NB4 (cell line): Measurements from ENCODE around the gene MBD4.
A peak's percentile ranks its signal among the peaks of the same experiment; 100 is the strongest.
"Not testable (repeated sequence)": the region's sequence is repeated elsewhere in the genome, so short reads cannot be mapped to it uniquely, and the experiment has no call there.

Experiments used
- DNase-seq: peaks from one replicate; pipeline ENCODE4 v3.0.0; 2010; ENCODE audit warnings: low read depth
- H3K4me3 ChIP-seq: one replicate; pipeline ENCODE4 v1.5.1; 2011; ENCODE audit warnings: mild to moderate bottlenecking, low read depth, low read length, moderate library complexity
- CTCF ChIP-seq: IDR thresholded peaks from one replicate; pipeline ENCODE4 v1.5.1; 2012; ENCODE audit warnings: low read depth, low read length
- MAX ChIP-seq: IDR thresholded peaks from 2 replicates; pipeline ENCODE4 v1.6.1; 2011; ENCODE audit warnings: low read depth, low read length
- MYC ChIP-seq: IDR thresholded peaks from 2 replicates; pipeline ENCODE4 v1.6.1; 2011; ENCODE audit warnings: low read depth, low read length
- POLR2A ChIP-seq: IDR thresholded peaks from 2 replicates; pipeline ENCODE4 v1.6.1; 2011; ENCODE audit warnings: mild to moderate bottlenecking; ENCODE audit not compliant: insufficient read length; ENCODE audit errors: extremely low read depth

Gene MBD4

GRCh38 chr3:129483870-129484269 is 44.1 kb upstream of the MBD4 start:
- no peak for TF ChIP-seq MAX
- no peak for TF ChIP-seq POLR2A
- no peak for TF ChIP-seq MYC
- TF ChIP-seq CTCF = no peak
- DNase-seq = no peak
- H3K4me3 ChIP-seq = no peak overlapping the region

- TF ChIP-seq POLR2A (no peak), CTCF (peak; percentile 40)
- H3K4me3 ChIP-seq = no peak overlapping the region
- peak; percentile 28 for DNase-seq
Observed at GRCh38 chr3:129482721-129483120, 43.0 kb upstream of the MBD4 start.

- no peak overlapping the region for H3K4me3 ChIP-seq
- no peak for TF ChIP-seq MYC
- TF ChIP-seq POLR2A = no peak
- TF ChIP-seq CTCF = no peak
- no peak for TF ChIP-seq MAX
- peak; percentile 9 for DNase-seq
Observed at GRCh38 chr3:129481766-129482332, 42.1 kb upstream of the MBD4 start.

GRCh38 chr3:129481225-129481765 is 41.5 kb upstream of the MBD4 start:
- DNase-seq = not testable (repeated sequence)

GRCh38 chr3:129476586-129476985 is 36.8 kb upstream of the MBD4 start:
- DNase-seq = no peak
- H3K4me3 ChIP-seq = no peak overlapping the region
- TF ChIP-seq MYC (no peak), POLR2A (no peak), CTCF (no peak), MAX (no peak)

More at GRCh38 chr3:129481225-129481765, 41.5 kb upstream of the MBD4 start:
- H3K4me3 ChIP-seq = not testable (repeated sequence)

GRCh38 chr3:129475863-129476262 is 36.1 kb upstream of the MBD4 start:
- H3K4me3 ChIP-seq = no peak overlapping the region
- TF ChIP-seq CTCF = no peak
- no peak for TF ChIP-seq MAX
- TF ChIP-seq POLR2A = no peak
- no peak for TF ChIP-seq MYC
- no peak for DNase-seq
